OCI-LY7 (cell line): ENCODE results near the gene COL2A1. TPM values are rescaled to one million over a fixed set of nuclear protein-coding genes. Genes with fewer than 3 reads are reported as not detected.
A peak's percentile ranks its signal among the peaks of the same experiment; 100 is the strongest.

Experiments used
- BruUV-seq: library from RNA; stranded (reverse); fragments of 400-500 nt; replicated peaks from 2 replicates; lab custom pipeline; 2021; lab: Mats Ljungman, UMichigan
- CTCF ChIA-PET: fragments of 300-600 bp; sonication (Branson Sonifier 250); formaldehyde crosslinking; loops from one replicate; lab custom pipeline; 2022; ENCODE audit warnings: antibody characterized with exemption; ENCODE audit not compliant: unreplicated experiment; lab: Charles Lee
- POLR2A ChIA-PET: fragments of 300-600 bp; sonication (Branson Sonifier 250); formaldehyde crosslinking; loops from one replicate; lab custom pipeline; 2022; ENCODE audit warnings: antibody characterized with exemption; lab: Charles Lee
- DNase-seq: peaks from one replicate; pipeline ENCODE4 v3.0.0-alpha.2; 2015; ENCODE audit warnings: low spot score
- H2AFZ ChIP-seq: fragments of 200-600 bp; sonication (generic), shearing (Covaris generic); 2 replicates; pipeline ENCODE4 v1.6.1; 2014; ENCODE audit warnings: mild to moderate bottlenecking, antibody characterized with exemption, low read length, moderate library complexity
- H3K27ac ChIP-seq: fragments of 200-600 bp; sonication (generic); 2 replicates; pipeline ENCODE4 v1.5.1; 2014; ENCODE audit warnings: mixed run types, low read depth, mild to moderate bottlenecking, moderate library complexity, low read length, inconsistent platforms; ENCODE audit not compliant: poor library complexity, severe bottlenecking
- H3K36me3 ChIP-seq: fragments of 200-600 bp; sonication (generic); 2 replicates; pipeline ENCODE4 v1.6.1; 2014; ENCODE audit warnings: mild to moderate bottlenecking, antibody characterized with exemption, low read length, moderate library complexity, mixed read lengths; ENCODE audit not compliant: insufficient read depth
- H3K4me1 ChIP-seq: fragments of 200-600 bp; sonication (generic); 2 replicates; pipeline ENCODE4 v1.5.1; 2014; ENCODE audit warnings: mild to moderate bottlenecking, low read length; ENCODE audit not compliant: insufficient read depth, poor library complexity, severe bottlenecking
- H3K4me2 ChIP-seq: fragments of 200-600 bp; sonication (generic); 2 replicates; pipeline ENCODE4 v1.6.1; 2014; ENCODE audit warnings: mild to moderate bottlenecking, low read length
- H3K4me3 ChIP-seq: fragments of 200-600 bp; sonication (generic); 2 replicates; pipeline ENCODE4 v1.5.1; 2014; ENCODE audit warnings: mild to moderate bottlenecking, low read depth, low read length; ENCODE audit not compliant: poor library complexity, severe bottlenecking
- H3K79me2 ChIP-seq: fragments of 200-600 bp; sonication (generic); 2 replicates; pipeline ENCODE4 v1.6.1; 2016; ENCODE audit warnings: low read depth, mild to moderate bottlenecking, low read length, moderate library complexity, mixed read lengths; ENCODE audit not compliant: insufficient read depth
- H3K9me2 ChIP-seq: fragments of 200-600 bp; sonication (generic); 2 replicates; pipeline ENCODE4 v1.6.1; 2016; ENCODE audit warnings: mild to moderate bottlenecking, low read length, mixed read lengths; ENCODE audit not compliant: insufficient read depth
- H3K9me3 ChIP-seq: fragments of 200-600 bp; sonication (generic); 2 replicates; pipeline ENCODE4 v1.6.1; 2014; ENCODE audit warnings: mild to moderate bottlenecking, mixed run types, low read length, mixed read lengths
- H4K20me1 ChIP-seq: fragments of 200-600 bp; sonication (generic); 2 replicates; pipeline ENCODE4 v1.6.1; 2014; ENCODE audit warnings: mild to moderate bottlenecking, antibody characterized with exemption, low read length, moderate library complexity, mixed read lengths; ENCODE audit not compliant: insufficient read depth
- EZH2phosphoT487 ChIP-seq: fragments of 200-600 bp; sonication (generic); IDR thresholded peaks from 2 replicates; pipeline ENCODE4 v1.6.1; 2018; ENCODE audit warnings: low read depth, borderline replicate concordance, mild to moderate bottlenecking, mixed run types, antibody characterized with exemption, low read length, moderate library complexity, mixed read lengths
- intact Hi-C: fragments of 100-400 bp; cut with micrococcal nuclease; formaldehyde crosslinking; loops from one replicate; pipeline ENCODE4 v1.10.0; 2022; ENCODE audit not compliant: unreplicated experiment
- total RNA-seq, 2 experiments: library from RNA; depleted of rRNA in 1 of 2; stranded (reverse); fragments of >200 nt in 1 of 2; shearing (Covaris generic) in 1 of 2; gene quantifications; 2 replicates each; pipeline ENCODE4 v1.2.3, GENCODE V29; 2014 to 2022
- TF ChIP-seq, protein P1 (sequence below): fragments of 200-600 bp; sonication (generic); conservative IDR thresholded peaks from 2 replicates; pipeline ENCODE4 v1.5.1; 2014; ENCODE audit warnings: mild to moderate bottlenecking, antibody characterized with exemption, low read length, moderate library complexity, mixed read lengths

COL2A1 gene
- total RNA-seq, 2 experiments from 2014 or later, result 0.08 TPM; not detected in 1

DNA sequence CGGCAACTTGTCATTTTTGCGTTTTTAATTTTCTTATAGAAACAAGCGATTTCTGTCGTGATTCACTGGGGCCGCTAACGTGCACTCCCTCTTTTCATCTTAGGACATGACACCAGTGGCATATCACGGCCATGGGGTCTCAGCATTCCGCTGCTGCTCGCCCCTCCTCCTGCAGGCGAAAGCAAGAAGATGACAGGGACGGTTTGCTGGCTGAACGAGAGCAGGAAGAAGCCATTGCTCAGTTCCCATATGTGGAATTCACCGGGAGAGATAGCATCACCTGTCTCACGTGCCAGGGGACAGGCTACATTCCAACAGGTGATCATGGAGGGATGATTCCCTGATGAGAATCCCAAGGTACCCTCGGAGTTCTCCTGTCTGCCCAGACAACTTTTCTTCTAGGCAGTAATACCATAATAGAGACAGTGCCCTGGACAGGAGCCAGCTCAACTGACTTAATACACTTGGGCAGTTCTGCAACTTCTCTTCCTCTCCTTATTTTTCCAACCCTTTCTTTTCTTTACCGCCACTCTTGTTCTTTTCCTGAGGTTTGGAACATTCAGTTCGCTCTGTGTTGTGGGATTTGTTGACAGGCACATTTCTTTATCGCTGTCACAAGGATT is 40.1 kb downstream of the COL2A1 start:
- no TSS peak for BruUV-seq
- H3K4me1 ChIP-seq, result peaks cover 32% of the 10 kb centered on the region
- H3K4me2 ChIP-seq, result peak overlapping the region; percentile 86
- no peak for TF ChIP-seq EZH2phosphoT487
- TF ChIP-seq, protein P1, sequence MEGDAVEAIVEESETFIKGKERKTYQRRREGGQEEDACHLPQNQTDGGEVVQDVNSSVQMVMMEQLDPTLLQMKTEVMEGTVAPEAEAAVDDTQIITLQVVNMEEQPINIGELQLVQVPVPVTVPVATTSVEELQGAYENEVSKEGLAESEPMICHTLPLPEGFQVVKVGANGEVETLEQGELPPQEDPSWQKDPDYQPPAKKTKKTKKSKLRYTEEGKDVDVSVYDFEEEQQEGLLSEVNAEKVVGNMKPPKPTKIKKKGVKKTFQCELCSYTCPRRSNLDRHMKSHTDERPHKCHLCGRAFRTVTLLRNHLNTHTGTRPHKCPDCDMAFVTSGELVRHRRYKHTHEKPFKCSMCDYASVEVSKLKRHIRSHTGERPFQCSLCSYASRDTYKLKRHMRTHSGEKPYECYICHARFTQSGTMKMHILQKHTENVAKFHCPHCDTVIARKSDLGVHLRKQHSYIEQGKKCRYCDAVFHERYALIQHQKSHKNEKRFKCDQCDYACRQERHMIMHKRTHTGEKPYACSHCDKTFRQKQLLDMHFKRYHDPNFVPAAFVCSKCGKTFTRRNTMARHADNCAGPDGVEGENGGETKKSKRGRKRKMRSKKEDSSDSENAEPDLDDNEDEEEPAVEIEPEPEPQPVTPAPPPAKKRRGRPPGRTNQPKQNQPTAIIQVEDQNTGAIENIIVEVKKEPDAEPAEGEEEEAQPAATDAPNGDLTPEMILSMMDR, result no peak
- peak; percentile 50 for DNase-seq
- CTCF ChIA-PET, result interaction anchor here (0.6 to 1.3 kb wide), 3 partner anchors 15 to 225 kb away, joined by 3 to 4 read pairs (median 3); no protein-coding TSS in a partner anchor
- H3K79me2 ChIP-seq, result peaks cover 10% of the 10 kb centered on the region; the same call in 1 of the 2 replicates
- H3K9me2 ChIP-seq, result no peaks in the 10 kb centered on the region
- intact Hi-C loops, result loop anchor here (5.0 to 10.0 kb wide), 3 partner anchors 62 to 257 kb away; partner anchors contain the start of genes RPAP3, SLC48A1 and VDR
- peaks cover 44% of the 10 kb centered on the region for H3K36me3 ChIP-seq
- H3K27ac ChIP-seq, result peak overlapping the region; percentile 29
- peak overlapping the region; percentile 69 for H2AFZ ChIP-seq
- H4K20me1 ChIP-seq, result no peaks in the 10 kb centered on the region
- POLR2A ChIA-PET, result interaction anchor here (0.5 to 1.7 kb wide), 7 partner anchors 32 to 221 kb away, joined by 3 to 7 read pairs (median 3); no protein-coding TSS in a partner anchor
- peak overlapping the region; percentile 70 for H3K4me3 ChIP-seq
- H3K9me3 ChIP-seq, result no peaks in the 10 kb centered on the region

GRCh38 chr12:47963340-47964040 is 40.8 kb downstream of the COL2A1 start, which contains the start of gene TMEM106C:
TSS of gene TMEM106C (plus strand) at chr12:47963596. CDS start at chr12:47964237, 641 bp downstream.
- peaks cover 10% of the 10 kb centered on the region; the same call in 1 of the 2 replicates for H3K79me2 ChIP-seq
- H3K9me3 ChIP-seq, result no peaks in the 10 kb centered on the region
- intact Hi-C loops, result loop anchor here (1.0 to 10.0 kb wide), 5 partner anchors 61 to 256 kb away; partner anchors contain the start of genes RPAP3, SLC48A1 and VDR
- peaks cover 37% of the 10 kb centered on the region for H3K36me3 ChIP-seq
- H3K9me2 ChIP-seq, result no peaks in the 10 kb centered on the region
- ChIA-PET CTCF (interaction anchor here (0.6 to 1.3 kb wide), 4 partner anchors 14 to 226 kb away, joined by 3 to 5 read pairs (median 4); no protein-coding TSS in a partner anchor), POLR2A (interaction anchor here (0.6 to 1.7 kb wide), 5 partner anchors 27 to 133 kb away, joined by 3 to 7 read pairs (median 4); no protein-coding TSS in a partner anchor)
- H3K4me1 ChIP-seq, result peaks cover 32% of the 10 kb centered on the region
- H4K20me1 ChIP-seq, result no peaks in the 10 kb centered on the region
- H3K27ac ChIP-seq, result peak within 1 kb of the TSS; percentile 29
- no peak for TF ChIP-seq EZH2phosphoT487
- TF ChIP-seq, protein P1, result peak; percentile 96
- peak within 1 kb of the TSS; percentile 86 for H3K4me2 ChIP-seq
- BruUV-seq, result no TSS peak
- H2AFZ ChIP-seq, result peak within 1 kb of the TSS; percentile 71
- peak; percentile 96 for DNase-seq
- H3K4me3 ChIP-seq, result peak within 1 kb of the TSS; percentile 70
